ENCODE measurements around the gene ABTB2. TPM values are rescaled to one million over a fixed set of nuclear protein-coding genes. Genes with fewer than 3 reads are reported as not detected.

Gene ABTB2
- total and polyA plus RNA-seq, 2 of the 8 experiments (the other 6 are each of a cell fraction or from before 2014, with no cell fraction given) = 7.7 to 10.2 TPM

- ChIA-PET CTCF (ENCODE audit: partially characterized antibody) (interaction anchor here (0.5 to 5.9 kb wide), 16 partner anchors 9 to 251 kb away, joined by 3 to 36 read pairs (median 3); partner anchors contain the start of gene ABTB2), POLR2A (ENCODE audit: partially characterized antibody) (interaction anchor here (0.6 to 1.5 kb wide), 2 partner anchors 18 to 282 kb away, joined by 3 read pairs; no protein-coding TSS in a partner anchor)
- Histone ChIP-seq H3K4me1 (replicated peaks in 1 of 4; ENCODE audit: control insufficient read depth in 3 of 4, insufficient read depth in 4 of 4, low read length in 3 of 4) (peaks cover 0 to 6% (median under 1%) of the 10 kb centered on the region in 4 experiments; a peak in 4 of 7 replicates), H2BK20ac (ENCODE audit: low read length) (no peak overlapping the region), H3K79me2 (ENCODE audit: control insufficient read depth in 1 of 2, insufficient read depth in 2 of 2, low read length in 2 of 2) (no peaks in the 10 kb centered on the region), H3K4me3 (ENCODE audit: extremely low read depth in 1 of 4, insufficient read depth in 2 of 4, low read depth in 3 of 4, low read length in 4 of 4) (no peak overlapping the region), H3K23me2 (ENCODE audit: low read depth, low read length) (no peaks in the 10 kb centered on the region), H3K9ac (replicated peaks in 1 of 4; ENCODE audit: extremely low read depth in 1 of 4, low read depth in 3 of 4, low read length in 3 of 4) (no peak overlapping the region), H3K36me3 (ENCODE audit: control insufficient read depth in 2 of 4, insufficient read depth in 4 of 4, low read length in 3 of 4) (no peaks in the 10 kb centered on the region), H2AFZ (ENCODE audit: low read length) (no peak overlapping the region), H3K27me3 (replicated peaks in 1 of 4; ENCODE audit: control insufficient read depth in 3 of 4, extremely low read depth in 1 of 4, insufficient read depth in 3 of 4, low read length in 3 of 4) (no peaks in the 10 kb centered on the region), H3K4ac (replicated peaks; ENCODE audit: insufficient read length, low read depth, low read length) (no peak overlapping the region), H3K79me1 (ENCODE audit: low read depth, low read length) (no peaks in the 10 kb centered on the region), H2BK12ac (ENCODE audit: low read depth, low read length) (peak overlapping the region; percentile 27; the same call in 1 of the 2 replicates), H3K27ac (ENCODE audit: low read depth, low read length) (no peak overlapping the region), H3K14ac (ENCODE audit: insufficient read length) (no peak overlapping the region), H2AK5ac (ENCODE audit: low read depth, low read length) (no peak overlapping the region), H3K56ac (replicated peaks; ENCODE audit: insufficient read length, low read depth, low read length) (no peak overlapping the region), H4K8ac (ENCODE audit: extremely low read depth, insufficient read depth, low read length) (no peak overlapping the region), H4K20me1 (replicated peaks in 1 of 2; ENCODE audit: control insufficient read depth in 1 of 2, insufficient read depth in 2 of 2, low read length in 2 of 2) (peaks cover 0 to 3% of the 10 kb centered on the region in 2 experiments), H4K5ac (ENCODE audit: insufficient read length, low read depth, low read length) (no peak overlapping the region), H2BK120ac (replicated peaks; ENCODE audit: low read depth, low read length) (no peak overlapping the region), H4K91ac (replicated peaks; ENCODE audit: insufficient read length, low read length) (no peak overlapping the region), H3K18ac (ENCODE audit: extremely low read depth, low read length) (no peak overlapping the region), H2BK5ac (ENCODE audit: low read depth, low read length) (no peak overlapping the region; the same call in 1 of the 2 replicates), H3K4me2 (ENCODE audit: insufficient read depth in 1 of 2, low read depth in 2 of 2, low read length in 2 of 2) (peak overlapping the region; percentile 16 to 25; a peak in 1 of 4 replicates), H2BK15ac (ENCODE audit: low read length) (no peak overlapping the region), H3K9me3 (ENCODE audit: insufficient read depth in 2 of 2, low read depth in 1 of 2, low read length in 1 of 2) (no peaks in the 10 kb centered on the region), H3K23ac (ENCODE audit: insufficient read length) (no peak overlapping the region)
- FAIRE-seq (no peak), DNase-seq (ENCODE audit: low read depth in 1 of 2, low spot score in 2 of 2) (no peak)
- 90% methylated on average over 3 of the region's 3 CpGs; no CpG with 5 or more reads in 1 of the 2 experiments for WGBS, 2 experiments (ENCODE audit: extremely low coverage in 1 of 2, insufficient coverage in 1 of 2, insufficient read length in 1 of 2, insufficient replicate concordance in 2 of 2, low coverage in 1 of 2, low lambda C conversion rate in 2 of 2, missing lambda C conversion rate in 1 of 2)
- TF ChIP-seq JUND (IDR thresholded peaks at IDR 0.05; ENCODE audit: low read length) (no peak), EZH2 (IDR thresholded peaks at IDR 0.05; ENCODE audit: low read depth, low read length, severe bottlenecking) (no peak), TEAD4 (IDR thresholded peaks at IDR 0.05; ENCODE audit: low read depth, low read length) (no peak), SP4 (IDR thresholded peaks at IDR 0.05; ENCODE audit: low read length) (no peak), CHD1 (IDR thresholded peaks at IDR 0.05; ENCODE audit: low read depth, low read length) (no peak), MAX (IDR thresholded peaks at IDR 0.05) (no peak), RBBP5 (IDR thresholded peaks at IDR 0.05; ENCODE audit: borderline replicate concordance, low read depth, low read length) (no peak)
Measured at GRCh38 chr11:34251589-34251980, 106.2 kb downstream of the ABTB2 start.
